Raji (cell line): Measurements from ENCODE around the gene MLC1.

Experiments
- POLR2A ChIP-seq: IDR thresholded peaks from 2 replicates; pipeline ENCODE4 v1.6.1; 2011; ENCODE audit warnings: low read depth, low read length, control low read depth; ENCODE audit not compliant: insufficient read depth

MLC1 gene

DNA sequence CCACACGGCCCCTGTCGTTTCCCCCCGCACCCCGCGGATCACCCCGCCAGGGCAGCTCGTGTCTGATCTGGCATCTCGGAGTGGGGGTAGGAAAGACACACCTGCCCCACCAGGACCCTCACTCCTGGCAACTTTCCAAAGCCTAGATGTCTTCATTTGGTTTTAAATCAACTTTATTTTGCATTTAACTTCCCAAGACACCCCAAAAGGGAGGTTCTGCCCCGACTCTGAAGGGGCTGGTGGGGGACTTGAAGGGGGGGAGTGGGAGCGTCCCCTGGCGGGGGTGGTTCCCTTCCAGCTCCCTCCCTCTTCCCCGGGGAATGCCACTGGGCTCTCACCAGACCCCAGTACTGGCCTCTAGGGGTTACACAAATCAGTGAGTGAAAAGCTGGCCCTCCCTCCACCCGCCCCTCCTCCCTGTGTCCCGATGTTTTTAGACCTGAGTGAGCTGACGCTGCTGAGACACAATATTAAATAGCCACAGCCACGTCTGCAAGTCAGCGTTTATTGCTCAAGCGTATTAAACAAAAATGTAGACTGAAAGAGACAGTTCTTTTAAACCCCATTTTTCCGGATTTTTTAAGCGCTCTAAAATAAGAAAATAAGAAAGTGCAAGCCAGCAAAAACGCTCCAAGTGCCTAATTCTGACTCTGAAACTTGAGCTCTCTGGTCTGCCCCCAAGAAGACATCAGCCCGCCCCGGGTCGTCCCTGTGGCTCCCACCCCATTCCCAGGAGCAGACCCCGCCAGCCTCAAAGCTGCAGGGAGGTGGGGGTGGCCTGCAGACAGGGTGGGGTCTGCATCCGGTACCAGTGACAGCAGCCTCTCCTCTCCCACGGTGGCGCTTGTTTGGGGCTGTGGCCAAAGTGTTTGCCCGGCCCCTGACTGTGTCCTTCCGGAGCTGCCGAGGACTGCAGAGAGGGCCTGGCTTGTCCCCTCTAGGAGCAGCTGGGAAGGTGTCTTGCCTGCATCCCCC, 26.0 kb downstream of the MLC1 start:
- TF ChIP-seq POLR2A: no peak

DNA sequence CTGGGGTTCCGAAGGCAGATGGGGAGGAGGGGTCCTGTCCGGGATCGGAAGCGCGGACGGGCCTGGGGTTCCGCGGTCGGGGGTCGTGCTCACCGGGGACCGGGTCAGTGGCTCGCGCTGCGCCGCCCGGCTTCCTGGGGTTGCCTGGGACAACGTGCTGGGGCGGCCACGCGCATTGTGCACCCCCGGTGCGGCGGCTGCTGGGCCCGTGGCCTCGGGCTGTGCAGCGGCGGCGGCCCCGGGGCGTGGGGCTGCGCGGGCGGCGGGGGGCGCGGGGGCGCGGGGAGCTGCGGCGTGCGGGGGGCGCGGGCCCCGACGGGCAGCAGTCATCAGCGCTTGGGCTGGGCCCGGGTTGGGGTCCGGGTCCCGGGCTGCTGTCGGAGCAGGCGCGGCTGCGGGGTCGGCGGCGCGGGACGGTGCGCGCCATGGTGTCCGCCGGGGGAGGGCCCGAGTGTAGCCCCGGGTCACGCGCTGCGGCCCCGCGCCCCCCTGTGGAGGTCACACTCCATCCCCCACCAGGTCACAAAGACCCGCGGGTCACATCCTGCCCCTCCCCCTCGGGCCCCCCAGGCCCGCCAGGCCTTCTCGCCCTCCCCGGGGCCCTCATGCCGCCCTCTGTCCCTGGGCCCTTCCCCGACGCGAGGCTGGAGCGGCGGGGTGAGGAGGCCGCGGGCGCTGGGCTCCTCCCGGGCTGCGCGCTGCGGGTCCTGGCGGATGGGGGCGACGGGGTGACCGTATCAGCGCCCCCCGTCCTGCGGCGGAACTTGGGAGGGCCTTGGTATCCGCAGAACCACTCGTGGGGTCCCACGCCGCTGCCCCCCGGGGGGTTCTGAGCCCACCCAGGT, 26.9 kb downstream of the MLC1 start, which contains the start of gene TTLL8:
TTLL8 (minus strand) TSS at position 238 of the 845 bp plus-strand sequence.
- no peak for TF ChIP-seq POLR2A

DNA sequence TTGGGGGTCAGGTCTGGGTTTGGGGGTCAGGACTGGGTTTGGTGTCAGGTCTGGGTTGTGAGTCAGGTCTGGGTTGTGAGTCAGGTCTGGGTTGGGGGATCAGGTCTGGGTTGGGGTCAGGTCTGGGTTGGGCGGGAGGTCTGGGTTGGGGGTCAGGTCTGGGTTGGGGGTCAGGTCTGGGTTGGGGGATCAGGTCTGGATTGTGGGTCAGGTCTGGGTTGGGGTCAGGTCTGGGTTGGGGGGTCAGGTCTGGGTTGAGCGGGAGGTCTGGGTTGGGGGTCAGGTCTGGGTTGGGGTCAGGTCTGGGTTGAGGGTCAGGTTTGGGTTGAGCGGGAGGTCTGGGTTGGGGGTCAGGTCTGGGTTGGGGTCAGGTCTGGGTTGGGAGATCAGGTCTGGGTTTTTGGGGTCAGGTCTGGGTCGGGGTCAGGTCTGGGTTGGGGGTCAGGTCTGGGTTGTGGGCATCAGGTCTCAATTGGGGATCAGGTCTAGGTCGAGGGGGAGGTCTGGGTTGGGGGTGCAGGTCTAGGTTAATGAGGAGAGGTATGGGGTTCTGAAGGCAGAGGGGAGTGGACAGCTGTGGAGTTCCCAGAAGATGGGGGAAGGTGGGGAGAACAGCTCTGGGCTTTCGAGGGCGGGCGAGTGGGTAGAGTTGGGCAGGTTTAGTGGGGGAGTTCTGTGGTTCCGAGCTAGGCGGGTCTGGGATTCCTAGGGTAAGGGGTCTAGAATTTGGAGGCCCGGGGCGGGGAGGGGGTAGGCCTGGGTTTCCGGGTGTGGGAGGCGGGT, 27.8 kb downstream of the MLC1 start:
- no peak for TF ChIP-seq POLR2A

DNA sequence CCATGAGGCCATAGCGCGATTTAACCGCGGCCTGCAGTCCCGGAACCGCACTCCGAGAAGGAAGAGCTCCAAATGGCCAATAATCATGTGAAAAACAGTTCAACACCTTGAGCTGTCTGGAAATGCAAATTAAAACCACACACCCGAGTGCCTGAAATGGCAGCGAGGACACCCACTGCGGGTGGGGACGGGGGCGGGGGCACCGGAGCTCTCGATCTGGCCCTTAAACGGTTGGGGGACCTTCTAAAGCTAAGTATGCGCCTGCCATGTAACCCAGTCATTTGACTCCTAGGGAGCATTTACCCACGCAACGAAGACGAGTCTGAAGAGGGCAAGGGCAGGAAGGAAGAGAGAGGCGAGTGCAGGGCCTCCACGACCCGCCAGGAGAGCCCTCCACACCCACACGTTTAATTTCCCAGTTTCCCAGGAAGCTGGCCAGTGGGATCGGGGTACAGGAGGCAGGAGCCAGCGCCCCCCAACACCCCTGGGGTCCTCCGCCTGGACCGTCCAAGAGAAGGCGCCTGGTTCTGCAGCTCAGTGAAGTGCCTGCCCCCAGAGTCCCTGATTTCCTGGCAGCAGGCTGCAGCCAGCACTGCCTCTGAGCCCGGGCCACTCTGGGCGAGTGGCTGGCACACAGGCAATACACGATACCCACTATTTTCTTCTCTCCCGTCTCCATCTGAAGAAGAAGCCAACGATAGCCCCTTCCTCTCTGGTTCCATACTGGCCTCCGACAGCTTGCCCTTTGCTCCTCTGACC, 28.8 kb downstream of the MLC1 start:
- TF ChIP-seq POLR2A: no peak

DNA sequence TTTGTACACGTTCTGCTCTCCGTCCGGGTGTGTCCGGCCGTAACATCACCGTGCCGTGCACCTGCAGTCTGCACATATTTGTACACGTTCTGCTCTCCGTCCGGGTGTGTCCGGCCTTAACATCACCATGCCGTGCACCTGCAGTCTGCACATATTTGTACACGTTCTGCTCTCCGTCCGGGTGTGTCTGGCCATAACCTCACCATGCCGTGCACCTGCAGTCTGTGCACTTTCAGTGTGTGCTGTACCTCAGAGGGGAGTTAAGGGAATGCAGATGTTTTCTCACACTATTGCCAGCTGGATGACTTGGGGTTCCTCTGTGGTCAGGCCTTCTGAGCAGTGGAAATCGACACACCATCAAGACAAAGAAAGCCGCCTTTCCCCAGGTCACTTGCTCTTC, 31.4 kb downstream of the MLC1 start:
- TF ChIP-seq POLR2A: no peak

DNA sequence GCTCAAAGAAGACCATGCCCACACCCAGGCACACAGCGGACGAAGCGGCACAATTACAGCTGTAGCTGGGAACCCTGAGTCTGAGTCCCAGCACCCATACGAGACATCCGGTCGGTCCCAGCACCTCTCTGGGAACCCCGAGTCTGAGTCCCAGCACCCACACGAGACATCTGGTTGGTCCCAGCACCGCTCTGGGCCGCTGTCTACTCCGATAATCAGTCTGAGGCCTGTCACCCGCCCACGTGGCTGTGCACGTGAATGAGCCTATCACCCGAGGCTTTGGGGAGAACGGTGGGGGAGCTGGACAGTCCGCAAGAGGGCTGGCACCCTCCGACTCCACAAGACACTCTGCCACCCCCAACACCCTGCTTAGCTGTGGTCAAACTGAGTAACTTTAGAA, 33.3 kb downstream of the MLC1 start:
- TF ChIP-seq POLR2A: no peak

DNA sequence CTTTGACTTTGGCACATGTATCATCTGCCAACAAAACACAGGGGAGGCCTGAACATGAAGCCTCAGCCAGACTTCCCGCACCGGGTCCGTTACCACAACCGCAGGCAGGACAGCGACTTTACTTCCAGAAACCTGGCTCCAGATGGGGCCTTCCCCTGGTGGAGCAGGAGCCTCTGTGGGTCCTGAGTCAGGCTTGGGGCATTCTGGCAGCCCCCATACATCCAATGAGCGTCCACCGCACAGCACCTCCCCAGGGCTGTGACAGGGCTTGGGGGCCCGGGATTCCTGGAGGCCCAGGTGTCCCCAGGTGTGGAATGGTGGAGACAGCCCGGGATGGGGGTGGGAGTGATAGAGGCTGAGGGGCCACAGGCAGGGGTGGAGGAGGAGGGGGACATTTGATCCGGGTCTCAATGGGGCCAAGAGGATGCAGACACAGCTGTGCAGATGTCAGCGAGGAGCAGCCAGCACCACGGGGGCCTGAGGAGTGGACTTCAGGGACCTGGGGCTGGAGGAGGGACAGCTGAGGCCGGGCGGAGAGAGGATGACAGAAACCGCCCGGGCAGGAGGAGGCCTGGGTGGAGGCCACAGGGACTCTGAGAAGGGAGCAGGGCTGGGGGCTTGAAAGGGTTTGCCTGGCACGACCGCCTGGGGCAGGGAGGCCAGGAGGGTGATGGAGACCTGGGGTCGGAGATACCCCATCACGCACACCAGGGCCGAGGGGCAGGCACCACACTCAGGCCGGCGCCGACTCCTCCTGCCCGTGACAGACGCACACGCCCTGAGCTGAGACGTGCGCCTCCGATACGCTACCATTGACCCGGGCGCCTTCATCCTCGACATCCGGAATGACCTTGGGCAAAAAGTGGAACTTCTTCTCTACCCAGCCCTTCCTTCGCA, 35.7 kb downstream of the MLC1 start:
- no peak for TF ChIP-seq POLR2A

DNA sequence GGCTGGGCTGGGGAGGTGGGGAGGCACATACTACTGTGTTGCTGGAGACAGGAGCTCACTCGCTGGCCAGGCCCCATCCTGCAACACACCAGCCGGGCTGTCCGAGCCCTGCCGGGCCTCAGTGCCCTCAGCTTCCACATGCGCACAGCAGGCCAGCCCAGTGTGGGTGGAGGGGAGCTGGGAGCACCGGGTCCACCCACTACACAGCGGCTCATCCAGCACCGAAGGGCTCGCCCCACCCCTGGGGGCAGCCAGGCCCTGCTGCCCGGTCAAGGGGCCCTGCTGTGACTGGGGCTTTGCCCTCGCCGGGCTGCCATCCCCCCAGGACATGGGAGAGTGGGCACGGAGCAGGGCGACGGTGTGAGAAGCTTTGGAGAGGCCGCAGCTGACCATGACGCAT, 36.4 kb downstream of the MLC1 start:
- TF ChIP-seq POLR2A: no peak

DNA sequence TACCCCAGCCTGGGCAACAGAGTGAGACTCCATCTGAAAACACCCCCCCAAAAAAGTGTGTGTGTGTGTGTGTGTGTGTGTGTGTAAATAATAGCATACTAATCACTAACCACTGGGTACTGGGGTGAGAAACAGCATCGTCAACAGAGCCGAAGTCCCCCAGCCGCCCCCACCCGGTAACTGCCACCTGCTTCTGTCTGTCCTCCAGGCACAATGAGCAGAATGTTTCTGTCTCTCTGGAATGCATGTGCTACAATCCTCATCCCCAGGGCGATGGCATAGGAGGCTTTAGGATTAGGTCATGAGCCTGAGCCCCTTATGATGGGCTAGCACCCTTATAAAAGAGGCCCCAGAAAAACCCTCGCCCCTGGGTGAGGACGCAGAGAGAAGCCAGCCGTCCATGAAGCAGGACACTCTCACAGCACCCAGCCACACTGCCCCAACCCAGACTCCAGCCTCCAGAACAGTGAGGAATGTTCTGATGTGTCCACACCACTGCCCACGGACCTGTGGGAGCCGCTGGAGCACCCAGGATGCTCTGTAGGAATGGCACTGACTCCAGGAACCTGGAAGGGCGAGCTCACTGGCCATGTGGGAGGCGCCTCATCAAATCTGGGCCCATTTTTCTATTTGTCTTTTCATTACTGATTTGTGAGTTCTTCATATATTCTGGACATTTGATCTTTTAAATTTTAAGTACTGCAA, 37.0 kb downstream of the MLC1 start:
- no peak for TF ChIP-seq POLR2A

DNA sequence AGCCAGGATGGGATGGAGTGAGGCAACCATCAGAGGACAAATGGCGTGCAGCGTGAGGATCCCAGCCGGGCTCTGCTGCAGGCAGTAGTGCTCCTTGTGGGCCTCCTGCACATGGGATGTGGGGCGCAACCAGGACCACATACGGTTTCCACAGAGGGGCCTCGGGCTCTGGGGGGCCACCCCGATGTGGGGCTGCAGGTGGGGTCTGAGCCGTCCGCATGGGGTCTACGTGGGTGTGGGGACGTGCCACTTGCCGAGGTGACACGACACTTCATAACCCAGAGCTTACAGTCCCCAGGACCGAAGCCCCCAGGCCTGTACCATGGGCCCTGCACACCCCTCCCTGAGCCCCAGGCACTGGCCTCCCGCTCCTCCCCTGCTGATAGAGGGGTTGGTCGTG, 37.9 kb downstream of the MLC1 start:
- TF ChIP-seq POLR2A: no peak

DNA sequence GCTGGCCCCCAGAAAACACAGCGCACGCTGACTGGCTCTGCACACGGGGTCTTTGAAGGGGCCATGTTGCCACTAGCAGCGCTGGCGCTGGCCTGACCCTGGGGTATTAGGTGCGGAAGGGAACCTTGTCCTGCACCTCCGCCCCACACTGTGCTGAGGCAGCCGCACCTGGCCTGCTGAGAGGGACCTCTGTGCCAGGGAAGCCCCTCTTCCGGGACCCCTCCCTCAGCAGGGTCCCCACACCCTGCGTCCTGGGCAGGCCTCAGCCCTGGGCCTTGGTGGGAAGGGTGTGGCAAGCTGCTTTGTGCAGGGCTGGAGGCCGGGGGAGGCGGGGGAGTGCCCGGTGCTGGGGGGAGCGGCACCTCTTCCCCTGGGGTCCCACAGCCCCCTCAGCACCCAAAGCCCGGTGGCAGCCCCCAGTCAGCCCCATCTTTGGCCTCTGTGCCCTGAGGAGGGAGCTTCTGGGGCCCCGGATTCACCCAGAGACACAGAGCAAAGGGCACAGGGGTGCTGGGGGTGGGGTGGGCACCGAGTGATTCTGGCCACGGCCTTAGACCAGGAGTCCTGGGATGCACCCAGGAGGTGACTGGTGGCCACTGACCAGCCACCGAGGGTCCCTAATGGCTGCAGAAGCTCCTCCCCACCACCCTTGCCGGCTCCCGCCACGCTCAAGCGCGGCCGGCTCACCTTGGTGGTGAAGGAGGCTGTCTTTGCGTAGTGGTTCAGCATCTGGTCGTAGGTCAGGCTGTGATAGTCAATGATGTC, 38.6 kb downstream of the MLC1 start:
- no peak for TF ChIP-seq POLR2A

DNA sequence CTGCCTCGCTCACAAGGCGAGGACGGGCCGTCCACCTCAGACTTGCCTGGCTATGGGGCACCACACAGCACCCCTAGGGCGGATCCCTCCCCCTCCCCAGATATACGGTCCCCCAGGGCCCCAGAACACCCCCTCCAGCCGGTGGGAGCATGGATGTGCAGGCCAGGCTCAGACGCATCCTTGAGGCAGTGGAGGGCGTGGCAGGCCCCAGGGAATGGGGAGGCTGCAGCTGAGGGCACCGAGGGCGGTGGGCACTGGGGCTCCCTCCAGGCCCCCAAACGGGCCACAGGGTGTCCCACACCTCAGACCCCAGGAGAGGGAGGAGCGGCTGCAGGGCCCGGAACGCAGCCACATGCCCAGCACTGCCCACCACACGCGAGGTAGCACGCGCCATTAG, 39.2 kb downstream of the MLC1 start:
- no peak for TF ChIP-seq POLR2A
